ENCODE results near the gene P4HB.

- TF ChIP-seq, protein P1, sequence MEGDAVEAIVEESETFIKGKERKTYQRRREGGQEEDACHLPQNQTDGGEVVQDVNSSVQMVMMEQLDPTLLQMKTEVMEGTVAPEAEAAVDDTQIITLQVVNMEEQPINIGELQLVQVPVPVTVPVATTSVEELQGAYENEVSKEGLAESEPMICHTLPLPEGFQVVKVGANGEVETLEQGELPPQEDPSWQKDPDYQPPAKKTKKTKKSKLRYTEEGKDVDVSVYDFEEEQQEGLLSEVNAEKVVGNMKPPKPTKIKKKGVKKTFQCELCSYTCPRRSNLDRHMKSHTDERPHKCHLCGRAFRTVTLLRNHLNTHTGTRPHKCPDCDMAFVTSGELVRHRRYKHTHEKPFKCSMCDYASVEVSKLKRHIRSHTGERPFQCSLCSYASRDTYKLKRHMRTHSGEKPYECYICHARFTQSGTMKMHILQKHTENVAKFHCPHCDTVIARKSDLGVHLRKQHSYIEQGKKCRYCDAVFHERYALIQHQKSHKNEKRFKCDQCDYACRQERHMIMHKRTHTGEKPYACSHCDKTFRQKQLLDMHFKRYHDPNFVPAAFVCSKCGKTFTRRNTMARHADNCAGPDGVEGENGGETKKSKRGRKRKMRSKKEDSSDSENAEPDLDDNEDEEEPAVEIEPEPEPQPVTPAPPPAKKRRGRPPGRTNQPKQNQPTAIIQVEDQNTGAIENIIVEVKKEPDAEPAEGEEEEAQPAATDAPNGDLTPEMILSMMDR (conservative IDR thresholded peaks at IDR 0.05; ENCODE audit: low read depth in 2 of 2) = peak; percentile 76 to 79
- TF ChIP-seq REST (IDR thresholded peaks at IDR 0.05; ENCODE audit: unreplicated experiment) = no peak
Observed at GRCh38 chr17:81869221-81870130, 9.1 kb upstream of the P4HB start.

Measured in GM23338 (cell line).